ENCODE results near the gene OST4. TPM values are rescaled to one million over a fixed set of nuclear protein-coding genes. Genes with fewer than 3 reads are reported as not detected.
A peak's percentile ranks its signal among the peaks of the same experiment; 100 is the strongest.

The OST4 gene
- total RNA-seq, 1 donor from 2014 or later = 254 TPM

- Mint-ChIP-seq H3K4me3 (peak overlapping the region; percentile 96), H3K27me3 (ENCODE audit: low read depth) (peaks cover 6% of the 10 kb centered on the region), H3K36me3 (peaks cover 2% of the 10 kb centered on the region), H3K4me1 (peaks cover 12% of the 10 kb centered on the region), H3K9me3 (no peaks in the 10 kb centered on the region), H3K27ac (peak overlapping the region; percentile 99)
- DNase-seq (ENCODE audit: low spot score in 2 of 2, unreplicated experiment in 2 of 2) = peak in 1 of 2 experiments; percentile 40
- peak; percentile 23 for TF ChIP-seq CTCF (IDR thresholded peaks at IDR 0.05; ENCODE audit: unreplicated experiment)
Observed at GRCh38 chr2:27049422-27050280, 21.8 kb downstream of the OST4 start.

DNA sequence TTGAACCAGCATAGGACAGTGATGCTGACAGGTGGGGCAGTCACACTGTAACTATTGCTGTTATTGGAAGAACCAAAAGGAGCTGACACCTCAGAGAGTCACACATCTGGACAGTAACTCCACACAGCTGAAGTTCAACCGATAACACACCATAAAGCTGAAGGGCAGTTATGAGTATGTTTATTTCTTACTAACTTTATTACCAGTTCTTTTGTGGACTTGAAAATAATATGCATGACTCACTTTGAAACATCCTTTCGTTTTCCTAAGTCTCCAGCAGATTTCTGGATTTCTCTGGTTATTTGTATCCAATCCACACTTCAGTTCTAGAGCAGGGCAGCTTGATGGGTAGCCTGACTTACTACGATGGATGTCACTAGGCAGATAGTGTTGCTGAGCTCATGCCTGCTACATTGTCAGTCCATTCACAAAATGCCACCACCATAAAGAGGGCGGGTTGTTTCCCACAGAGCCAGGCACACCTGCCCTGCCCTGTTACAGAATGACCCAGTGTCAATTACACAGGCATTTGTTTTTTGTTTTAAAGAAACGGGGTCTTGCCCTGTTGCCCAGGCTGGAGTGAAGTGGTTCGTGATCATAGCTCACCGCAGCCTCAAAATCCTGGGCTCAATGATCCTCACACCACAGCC, 28.3 kb downstream of the OST4 start:
- H3K4me1 Mint-ChIP-seq = no peaks in the 10 kb centered on the region
- no peaks in the 10 kb centered on the region for H3K9me3 Mint-ChIP-seq
- H3K4me3 Mint-ChIP-seq = no peak overlapping the region
- H3K27ac Mint-ChIP-seq = no peak overlapping the region
- H3K36me3 Mint-ChIP-seq = peaks cover 6% of the 10 kb centered on the region
- H3K27me3 Mint-ChIP-seq (ENCODE audit: low read depth) = no peaks in the 10 kb centered on the region
- DNase-seq (ENCODE audit: low spot score in 2 of 2, unreplicated experiment in 2 of 2) = no peak
- TF ChIP-seq CTCF (IDR thresholded peaks at IDR 0.05; ENCODE audit: unreplicated experiment) = no peak

DNA sequence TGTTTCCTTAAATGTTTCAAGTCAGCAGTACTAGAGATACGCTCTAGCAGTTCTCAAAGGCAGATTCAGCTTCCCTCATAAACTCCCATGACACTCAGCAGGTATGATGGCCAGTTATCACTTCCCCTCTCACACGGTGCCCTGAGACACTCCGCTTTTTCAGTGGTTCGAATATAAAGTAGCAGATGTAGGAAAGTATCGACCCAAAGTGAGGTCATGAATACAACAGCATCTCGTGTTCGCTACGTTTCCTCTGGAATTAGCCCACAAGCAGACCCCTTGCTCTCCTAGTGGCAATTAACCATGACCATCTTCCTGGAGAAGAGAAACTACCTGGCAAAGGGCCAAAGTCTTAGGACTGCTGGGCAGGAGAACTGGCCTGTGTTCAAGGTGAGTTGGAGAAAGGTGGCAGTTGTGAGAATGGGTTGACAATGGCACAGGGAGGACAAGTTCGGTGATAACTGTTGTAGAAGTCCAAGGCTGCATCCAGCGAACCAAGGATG, 29.2 kb downstream of the OST4 start:
- no peaks in the 10 kb centered on the region for H3K9me3 Mint-ChIP-seq
- H3K4me1 Mint-ChIP-seq = no peaks in the 10 kb centered on the region
- no peak for DNase-seq (ENCODE audit: low spot score in 2 of 2, unreplicated experiment in 2 of 2)
- H3K27me3 Mint-ChIP-seq (ENCODE audit: low read depth) = no peaks in the 10 kb centered on the region
- peaks cover 6% of the 10 kb centered on the region for H3K36me3 Mint-ChIP-seq
- H3K4me3 Mint-ChIP-seq = no peak overlapping the region
- H3K27ac Mint-ChIP-seq = no peak overlapping the region
- TF ChIP-seq CTCF (IDR thresholded peaks at IDR 0.05; ENCODE audit: unreplicated experiment) = no peak

- Mint-ChIP-seq H3K4me1 (no peaks in the 10 kb centered on the region), H3K9me3 (no peaks in the 10 kb centered on the region), H3K4me3 (no peak overlapping the region), H3K36me3 (peaks cover 6% of the 10 kb centered on the region), H3K27me3 (ENCODE audit: low read depth) (no peaks in the 10 kb centered on the region), H3K27ac (no peak overlapping the region)
- TF ChIP-seq CTCF (IDR thresholded peaks at IDR 0.05; ENCODE audit: unreplicated experiment) = no peak
- no peak for DNase-seq (ENCODE audit: low spot score in 2 of 2, unreplicated experiment in 2 of 2)
Observed at GRCh38 chr2:27041752-27042151, 29.7 kb downstream of the OST4 start.

DNA sequence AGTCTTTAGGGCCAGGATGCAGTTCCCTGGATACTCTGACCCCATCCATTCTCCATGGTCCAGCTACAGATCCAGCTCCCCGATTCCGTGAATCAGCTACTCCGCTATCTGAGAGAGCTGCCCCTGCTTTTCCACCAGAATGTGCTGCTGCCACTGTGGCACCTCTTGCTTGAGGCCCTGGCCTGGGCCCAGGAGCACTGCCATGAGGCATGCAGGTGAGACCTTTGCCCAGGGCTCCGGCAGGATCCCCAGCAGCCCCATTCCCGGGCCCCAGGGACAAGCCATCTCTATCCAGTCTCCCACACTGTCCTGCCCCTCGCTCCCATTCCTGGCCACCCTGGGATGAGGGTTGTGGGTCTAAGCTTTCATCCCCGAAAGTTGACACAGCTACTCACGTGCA, 31.2 kb downstream of the OST4 start:
- Mint-ChIP-seq H3K27ac (no peak overlapping the region), H3K36me3 (peaks cover 11% of the 10 kb centered on the region), H3K4me1 (no peaks in the 10 kb centered on the region), H3K4me3 (no peak overlapping the region), H3K27me3 (ENCODE audit: low read depth) (no peaks in the 10 kb centered on the region), H3K9me3 (no peaks in the 10 kb centered on the region)
- no peak for DNase-seq (ENCODE audit: low spot score in 2 of 2, unreplicated experiment in 2 of 2)
- TF ChIP-seq CTCF (IDR thresholded peaks at IDR 0.05; ENCODE audit: unreplicated experiment) = no peak
